ENCODE results near the gene NINJ2.

NINJ2 gene

DNA sequence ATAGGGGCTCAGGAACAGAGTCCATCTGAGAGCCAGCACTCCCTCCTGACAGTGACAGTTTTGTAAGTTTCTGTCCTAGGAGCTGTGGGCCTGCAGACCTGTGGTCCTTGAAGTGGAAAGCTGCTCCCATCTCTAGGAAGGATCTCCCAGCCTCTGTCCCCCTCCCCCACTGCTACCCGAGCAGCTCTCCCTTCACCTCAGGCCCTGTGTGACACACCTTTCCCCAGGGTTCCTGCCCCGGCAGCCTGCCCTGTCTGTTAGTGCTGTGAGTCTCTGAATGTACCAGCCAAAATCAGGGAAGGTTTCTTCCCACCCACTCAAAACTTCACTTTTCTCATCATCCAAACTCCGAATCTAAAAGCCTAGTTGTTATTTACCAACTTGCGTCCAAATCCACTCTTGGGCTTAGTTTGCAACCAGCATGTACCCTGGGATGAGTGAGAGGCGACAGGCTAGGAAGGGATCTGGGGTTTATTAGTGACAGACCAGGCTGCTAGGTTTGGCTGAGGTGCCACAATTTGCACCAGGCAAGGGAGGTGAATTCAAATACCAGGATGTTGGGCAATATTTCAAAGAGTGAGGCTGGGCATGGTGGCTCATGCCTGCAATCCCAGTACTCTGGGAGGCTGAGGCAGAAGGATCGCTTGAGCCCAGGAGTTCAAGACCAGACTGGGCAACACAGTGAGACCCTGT lies 39.9 kb downstream of the NINJ2 start:
- no peak overlapping the region for H2AK5ac ChIP-seq (ENCODE audit: low read length)
- peak; percentile 61 for DNase-seq
- H2BK15ac ChIP-seq (replicated peaks; ENCODE audit: low read depth) = no peak overlapping the region
- H3K4me2 ChIP-seq (ENCODE audit: low read length) = no peak overlapping the region
- no peak overlapping the region for H3K27ac ChIP-seq (ENCODE audit: low read depth, low read length)
- H3K36me3 ChIP-seq (ENCODE audit: control insufficient read depth, insufficient read depth, low read length) = no peaks in the 10 kb centered on the region
- WGBS (ENCODE audit: extremely low coverage, insufficient coverage, low lambda C conversion rate) = no CpG with 5 or more reads among the region's 6 CpGs
- H3K56ac ChIP-seq (ENCODE audit: low read length) = peak overlapping the region; percentile 40
- H2BK5ac ChIP-seq (ENCODE audit: low read length) = no peak overlapping the region
- H3K79me2 ChIP-seq (ENCODE audit: control insufficient read depth, insufficient read depth, low read length) = no peaks in the 10 kb centered on the region
- H4K5ac ChIP-seq (ENCODE audit: low read length) = no peak overlapping the region
- no peak overlapping the region for H3K4me3 ChIP-seq (ENCODE audit: low read length)
- no peak overlapping the region for H3K23ac ChIP-seq (ENCODE audit: low read length)
- H3K4me1 ChIP-seq (ENCODE audit: control insufficient read depth, low read depth, low read length) = peaks cover 8% of the 10 kb centered on the region
- H3K9ac ChIP-seq (ENCODE audit: low read length) = no peak overlapping the region
- H2BK120ac ChIP-seq (ENCODE audit: low read depth, low read length) = no peak overlapping the region
- H3K27me3 ChIP-seq (ENCODE audit: insufficient read depth, low read length, poor library complexity) = no peaks in the 10 kb centered on the region
- H3K18ac ChIP-seq (ENCODE audit: low read length) = peak overlapping the region; percentile 31
- H3K79me1 ChIP-seq (ENCODE audit: low read length) = no peaks in the 10 kb centered on the region
- H3K4ac ChIP-seq (ENCODE audit: low read depth, low read length) = no peak overlapping the region
- H4K8ac ChIP-seq (ENCODE audit: low read depth, low read length) = no peak overlapping the region

DNA sequence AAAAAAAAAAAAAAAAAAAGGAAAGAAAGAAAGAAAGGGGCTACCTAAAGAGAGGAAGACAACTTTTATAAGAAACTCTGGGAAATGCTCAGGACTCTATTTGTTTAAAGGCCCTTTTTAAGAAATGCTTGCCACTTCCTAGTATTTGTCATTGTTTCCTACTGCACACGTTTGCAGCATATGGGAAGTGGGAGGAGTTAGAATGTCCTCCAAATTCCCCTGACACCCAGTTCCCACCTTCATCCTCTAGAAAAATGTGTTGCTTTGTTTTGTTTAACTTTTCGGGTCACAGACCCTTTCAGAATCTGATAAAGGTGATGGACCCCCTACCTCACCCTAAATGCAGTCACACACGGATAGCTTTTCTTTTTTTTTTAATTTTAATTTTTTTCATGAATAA lies 40.8 kb downstream of the NINJ2 start:
- Histone ChIP-seq H2AK5ac (ENCODE audit: low read length) (no peak overlapping the region), H2BK15ac (replicated peaks; ENCODE audit: low read depth) (no peak overlapping the region), H3K4ac (ENCODE audit: low read depth, low read length) (no peak overlapping the region), H2BK5ac (ENCODE audit: low read length) (no peak overlapping the region), H4K8ac (ENCODE audit: low read depth, low read length) (no peak overlapping the region), H4K5ac (ENCODE audit: low read length) (no peak overlapping the region), H3K27me3 (ENCODE audit: insufficient read depth, low read length, poor library complexity) (no peaks in the 10 kb centered on the region), H3K56ac (ENCODE audit: low read length) (no peak overlapping the region), H3K79me1 (ENCODE audit: low read length) (no peaks in the 10 kb centered on the region), H2BK120ac (ENCODE audit: low read depth, low read length) (no peak overlapping the region), H3K23ac (ENCODE audit: low read length) (no peak overlapping the region), H3K36me3 (ENCODE audit: control insufficient read depth, insufficient read depth, low read length) (no peaks in the 10 kb centered on the region), H3K9ac (ENCODE audit: low read length) (no peak overlapping the region), H3K4me3 (ENCODE audit: low read length) (no peak overlapping the region), H3K4me2 (ENCODE audit: low read length) (no peak overlapping the region), H3K27ac (ENCODE audit: low read depth, low read length) (no peak overlapping the region), H3K4me1 (ENCODE audit: control insufficient read depth, low read depth, low read length) (peaks cover 4% of the 10 kb centered on the region), H3K18ac (ENCODE audit: low read length) (no peak overlapping the region), H3K79me2 (ENCODE audit: control insufficient read depth, insufficient read depth, low read length) (no peaks in the 10 kb centered on the region)
- DNase-seq = no peak
- no CpG with 5 or more reads among the region's 3 CpGs for WGBS (ENCODE audit: extremely low coverage, insufficient coverage, low lambda C conversion rate)

DNA sequence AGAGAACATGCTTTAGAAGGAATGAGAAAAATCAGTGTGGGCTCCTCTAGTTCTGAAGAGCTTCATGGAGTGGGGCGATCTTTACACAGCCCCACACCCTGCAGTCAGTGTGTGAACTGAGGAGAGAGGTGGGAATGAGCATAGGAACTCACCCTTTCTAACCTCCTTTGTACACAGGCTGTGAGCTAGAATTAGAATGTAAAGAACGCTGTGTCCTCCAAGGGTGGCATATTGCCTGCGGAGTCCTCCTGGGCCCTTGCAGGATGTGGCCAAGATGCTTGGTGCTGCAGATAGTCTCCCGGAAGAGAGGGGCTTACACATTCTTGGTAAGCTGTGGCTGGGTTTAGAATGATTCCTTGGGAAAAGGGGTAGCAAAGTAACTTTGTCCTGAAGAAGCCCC lies 43.9 kb downstream of the NINJ2 start:
- Histone ChIP-seq H3K36me3 (ENCODE audit: control insufficient read depth, insufficient read depth, low read length) (no peaks in the 10 kb centered on the region), H3K79me1 (ENCODE audit: low read length) (no peaks in the 10 kb centered on the region), H3K27me3 (ENCODE audit: insufficient read depth, low read length, poor library complexity) (no peaks in the 10 kb centered on the region), H3K9ac (ENCODE audit: low read length) (no peak overlapping the region), H3K4me1 (ENCODE audit: control insufficient read depth, low read depth, low read length) (peaks cover 4% of the 10 kb centered on the region), H3K27ac (ENCODE audit: low read depth, low read length) (no peak overlapping the region), H2AK5ac (ENCODE audit: low read length) (no peak overlapping the region), H3K23ac (ENCODE audit: low read length) (no peak overlapping the region), H4K5ac (ENCODE audit: low read length) (no peak overlapping the region), H3K4me3 (ENCODE audit: low read length) (no peak overlapping the region), H3K4ac (ENCODE audit: low read depth, low read length) (no peak overlapping the region), H3K18ac (ENCODE audit: low read length) (no peak overlapping the region), H4K8ac (ENCODE audit: low read depth, low read length) (no peak overlapping the region), H3K4me2 (ENCODE audit: low read length) (no peak overlapping the region), H3K79me2 (ENCODE audit: control insufficient read depth, insufficient read depth, low read length) (no peaks in the 10 kb centered on the region), H3K56ac (ENCODE audit: low read length) (no peak overlapping the region), H2BK15ac (replicated peaks; ENCODE audit: low read depth) (no peak overlapping the region), H2BK5ac (ENCODE audit: low read length) (no peak overlapping the region), H2BK120ac (ENCODE audit: low read depth, low read length) (no peak overlapping the region)
- WGBS (ENCODE audit: extremely low coverage, insufficient coverage, low lambda C conversion rate) = no CpG with 5 or more reads among the region's 4 CpGs
- no peak for DNase-seq

DNA sequence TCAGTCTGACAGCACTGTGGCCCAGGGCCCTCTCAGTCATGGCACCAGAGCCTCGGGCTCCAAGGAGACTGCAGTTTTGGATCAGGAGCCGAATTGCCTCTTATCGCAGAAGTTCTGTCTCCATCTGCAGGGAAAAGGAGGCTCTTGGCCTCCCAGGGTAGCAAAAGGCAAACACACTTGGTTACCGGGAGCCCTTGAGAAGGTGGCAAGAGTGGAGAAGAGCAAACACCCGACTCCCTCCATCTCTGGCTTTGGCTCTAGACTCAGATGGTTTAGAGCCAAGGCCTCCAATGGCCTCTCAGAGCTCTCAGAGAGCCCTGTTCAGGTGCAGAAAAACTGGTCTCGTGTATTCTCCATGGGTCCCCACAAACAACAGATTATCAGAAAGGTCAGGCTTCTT lies 44.6 kb downstream of the NINJ2 start:
- Histone ChIP-seq H3K56ac (ENCODE audit: low read length) (no peak overlapping the region), H3K36me3 (ENCODE audit: control insufficient read depth, insufficient read depth, low read length) (no peaks in the 10 kb centered on the region), H4K8ac (ENCODE audit: low read depth, low read length) (no peak overlapping the region), H2BK5ac (ENCODE audit: low read length) (no peak overlapping the region), H3K18ac (ENCODE audit: low read length) (no peak overlapping the region), H3K27me3 (ENCODE audit: insufficient read depth, low read length, poor library complexity) (no peaks in the 10 kb centered on the region), H3K79me2 (ENCODE audit: control insufficient read depth, insufficient read depth, low read length) (no peaks in the 10 kb centered on the region), H3K4ac (ENCODE audit: low read depth, low read length) (no peak overlapping the region), H3K23ac (ENCODE audit: low read length) (no peak overlapping the region), H3K79me1 (ENCODE audit: low read length) (no peaks in the 10 kb centered on the region), H3K4me2 (ENCODE audit: low read length) (no peak overlapping the region), H4K5ac (ENCODE audit: low read length) (no peak overlapping the region), H3K4me3 (ENCODE audit: low read length) (no peak overlapping the region), H3K4me1 (ENCODE audit: control insufficient read depth, low read depth, low read length) (peaks cover 4% of the 10 kb centered on the region), H3K9ac (ENCODE audit: low read length) (no peak overlapping the region), H2BK120ac (ENCODE audit: low read depth, low read length) (no peak overlapping the region), H3K27ac (ENCODE audit: low read depth, low read length) (no peak overlapping the region), H2BK15ac (replicated peaks; ENCODE audit: low read depth) (no peak overlapping the region), H2AK5ac (ENCODE audit: low read length) (no peak overlapping the region)
- DNase-seq = no peak
- no CpG with 5 or more reads among the region's 6 CpGs for WGBS (ENCODE audit: extremely low coverage, insufficient coverage, low lambda C conversion rate)

DNA sequence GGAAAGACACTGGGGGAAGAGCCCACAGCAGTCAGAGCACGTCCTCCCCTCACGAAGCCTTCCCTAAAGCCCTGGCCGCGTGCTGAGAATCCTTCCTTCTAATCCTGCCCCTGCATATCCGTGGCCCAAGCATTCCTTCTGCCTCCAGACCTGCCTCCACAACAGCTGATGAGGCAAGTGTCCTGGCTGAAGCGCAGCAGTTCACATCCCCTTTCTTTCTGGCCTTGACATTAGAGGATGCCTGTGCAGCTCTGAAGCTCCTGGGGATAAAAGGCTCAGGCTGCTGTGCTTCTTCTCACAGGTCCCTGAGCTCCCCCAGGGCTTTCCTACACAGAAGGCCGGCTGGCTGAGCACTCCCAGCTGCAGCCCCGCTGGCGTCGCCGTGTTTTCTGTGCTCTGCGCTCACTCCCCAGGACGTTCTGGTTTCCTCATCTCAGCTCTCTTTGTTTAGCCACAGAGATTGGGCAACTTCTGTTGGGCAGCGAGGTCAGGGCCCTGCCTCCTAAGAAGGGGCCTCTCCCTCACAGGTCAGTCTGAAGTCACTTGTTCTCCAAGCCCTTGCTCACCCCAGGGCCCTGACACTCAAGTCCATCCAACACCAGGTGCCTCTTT lies 45.8 kb downstream of the NINJ2 start:
- Histone ChIP-seq H2BK15ac (replicated peaks; ENCODE audit: low read depth) (no peak overlapping the region), H3K27me3 (ENCODE audit: insufficient read depth, low read length, poor library complexity) (no peaks in the 10 kb centered on the region), H3K79me1 (ENCODE audit: low read length) (no peaks in the 10 kb centered on the region), H3K4me2 (ENCODE audit: low read length) (no peak overlapping the region), H3K27ac (ENCODE audit: low read depth, low read length) (no peak overlapping the region), H3K56ac (ENCODE audit: low read length) (no peak overlapping the region), H3K79me2 (ENCODE audit: control insufficient read depth, insufficient read depth, low read length) (no peaks in the 10 kb centered on the region), H3K23ac (ENCODE audit: low read length) (no peak overlapping the region), H3K36me3 (ENCODE audit: control insufficient read depth, insufficient read depth, low read length) (no peaks in the 10 kb centered on the region), H4K5ac (ENCODE audit: low read length) (no peak overlapping the region), H3K9ac (ENCODE audit: low read length) (no peak overlapping the region), H2BK120ac (ENCODE audit: low read depth, low read length) (no peak overlapping the region), H2BK5ac (ENCODE audit: low read length) (no peak overlapping the region), H3K4me1 (ENCODE audit: control insufficient read depth, low read depth, low read length) (no peaks in the 10 kb centered on the region), H2AK5ac (ENCODE audit: low read length) (no peak overlapping the region), H4K8ac (ENCODE audit: low read depth, low read length) (no peak overlapping the region), H3K4me3 (ENCODE audit: low read length) (no peak overlapping the region), H3K4ac (ENCODE audit: low read depth, low read length) (no peak overlapping the region), H3K18ac (ENCODE audit: low read length) (peak overlapping the region; percentile 11)
- DNase-seq = no peak
- WGBS (ENCODE audit: extremely low coverage, insufficient coverage, low lambda C conversion rate) = no CpG with 5 or more reads among the region's 14 CpGs

DNA sequence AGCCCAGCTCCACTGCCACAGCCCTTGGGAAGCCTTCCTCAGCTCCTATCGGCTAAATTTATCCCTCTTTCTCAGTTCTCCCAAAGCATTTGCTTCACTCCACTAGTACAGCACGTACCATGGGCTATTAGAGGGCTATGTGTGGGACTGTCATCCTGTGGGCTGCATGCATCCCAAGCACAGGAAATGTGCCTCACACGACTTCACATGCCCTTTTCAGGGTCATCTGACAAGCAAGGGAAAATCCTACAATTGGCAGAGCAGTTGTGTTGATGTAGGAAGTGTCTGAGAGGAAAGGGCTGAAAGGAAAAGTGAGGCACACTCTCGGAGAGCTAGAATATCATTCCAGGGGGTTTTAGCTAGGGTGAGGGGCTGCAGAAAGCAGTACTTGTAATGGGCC lies 47.6 kb downstream of the NINJ2 start:
- Histone ChIP-seq H3K4me1 (ENCODE audit: control insufficient read depth, low read depth, low read length) (no peaks in the 10 kb centered on the region), H2BK15ac (replicated peaks; ENCODE audit: low read depth) (no peak overlapping the region), H2BK5ac (ENCODE audit: low read length) (no peak overlapping the region), H3K79me2 (ENCODE audit: control insufficient read depth, insufficient read depth, low read length) (no peaks in the 10 kb centered on the region), H3K27ac (ENCODE audit: low read depth, low read length) (no peak overlapping the region), H3K9ac (ENCODE audit: low read length) (no peak overlapping the region), H2BK120ac (ENCODE audit: low read depth, low read length) (no peak overlapping the region), H3K4me2 (ENCODE audit: low read length) (no peak overlapping the region), H3K4ac (ENCODE audit: low read depth, low read length) (no peak overlapping the region), H3K18ac (ENCODE audit: low read length) (no peak overlapping the region), H3K56ac (ENCODE audit: low read length) (no peak overlapping the region), H3K4me3 (ENCODE audit: low read length) (no peak overlapping the region), H4K8ac (ENCODE audit: low read depth, low read length) (no peak overlapping the region), H4K5ac (ENCODE audit: low read length) (no peak overlapping the region), H3K27me3 (ENCODE audit: insufficient read depth, low read length, poor library complexity) (no peaks in the 10 kb centered on the region), H3K23ac (ENCODE audit: low read length) (no peak overlapping the region), H2AK5ac (ENCODE audit: low read length) (no peak overlapping the region), H3K79me1 (ENCODE audit: low read length) (no peaks in the 10 kb centered on the region), H3K36me3 (ENCODE audit: control insufficient read depth, insufficient read depth, low read length) (no peaks in the 10 kb centered on the region)
- no peak for DNase-seq
- no CpG with 5 or more reads among the region's 4 CpGs for WGBS (ENCODE audit: extremely low coverage, insufficient coverage, low lambda C conversion rate)
